GM19395 (cell line): ENCODE results near the gene SCAANT1.

Experiments
- ATAC-seq: cut with Tn5 transposase; IDR thresholded peaks from one replicate; pipeline ENCODE4 v1.9.1; 2021; ENCODE audit warnings: mild to moderate bottlenecking, moderate library complexity; ENCODE audit not compliant: unreplicated experiment

Gene SCAANT1

DNA sequence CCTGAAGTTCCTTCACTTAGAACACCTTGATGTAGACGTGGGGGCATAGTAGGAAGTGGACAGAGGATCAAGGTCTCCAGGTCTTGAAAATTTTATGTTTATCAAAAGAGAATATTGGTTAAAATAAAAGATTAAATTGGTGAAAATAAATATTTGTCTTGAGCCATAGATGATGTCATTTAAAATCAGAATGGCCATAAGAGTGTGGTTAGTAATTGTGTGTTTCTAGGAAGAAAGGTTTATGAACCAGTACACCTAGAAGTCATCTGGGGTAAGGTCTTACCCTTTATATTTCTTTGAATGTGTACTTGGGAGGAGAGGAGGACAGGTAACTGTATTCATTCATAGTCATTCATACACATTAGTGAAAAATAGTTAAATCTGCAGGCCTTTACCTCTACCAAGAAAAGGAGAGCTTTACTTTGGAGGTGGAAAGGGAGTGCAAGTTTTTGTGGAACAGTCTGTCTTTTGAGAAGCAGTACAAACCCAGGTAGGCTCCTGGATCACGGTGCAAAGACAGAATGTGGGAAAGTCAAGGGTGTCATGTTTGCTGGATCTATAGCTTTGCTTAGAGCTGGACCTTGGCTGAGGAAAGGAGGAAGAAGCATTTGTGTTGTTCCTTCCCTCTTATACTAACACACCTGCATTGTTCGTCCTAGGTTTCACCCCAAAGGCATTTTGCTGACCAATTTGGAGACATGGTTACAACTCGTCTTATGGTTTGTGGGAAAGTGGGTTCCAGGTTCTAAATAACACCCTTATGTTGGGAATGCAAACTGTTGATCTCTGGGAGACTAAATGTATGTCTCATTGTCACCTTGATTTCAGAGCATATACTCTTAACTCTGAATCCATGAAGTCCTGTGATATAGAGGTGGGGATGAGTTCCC lies 6.2 kb downstream of the SCAANT1 start:
- ATAC-seq, result no peak

DNA sequence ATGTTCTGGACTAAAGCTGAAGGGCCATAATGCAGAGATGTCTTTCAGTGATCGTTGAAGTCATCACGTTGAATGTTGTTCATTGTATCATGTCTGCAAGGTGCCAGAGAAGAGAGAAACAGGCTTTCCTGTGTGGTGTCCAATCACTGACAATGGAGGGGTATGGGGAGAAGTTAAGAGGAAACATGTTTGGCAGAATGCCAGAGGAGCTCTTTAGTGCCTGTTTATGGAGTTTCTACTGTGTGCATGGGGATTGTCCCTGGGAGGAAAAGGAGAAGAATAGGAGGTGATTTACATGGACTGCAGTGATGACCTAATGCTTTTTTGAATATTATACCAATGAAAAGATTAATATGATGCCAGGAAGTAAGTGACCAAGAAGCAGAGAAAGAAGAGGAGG lies 11.7 kb downstream of the SCAANT1 start:
- no peak for ATAC-seq

- ATAC-seq, result no peak
These were observed 12.2 kb downstream of the SCAANT1 start for GRCh38 chr3:63900010-63900409.

DNA sequence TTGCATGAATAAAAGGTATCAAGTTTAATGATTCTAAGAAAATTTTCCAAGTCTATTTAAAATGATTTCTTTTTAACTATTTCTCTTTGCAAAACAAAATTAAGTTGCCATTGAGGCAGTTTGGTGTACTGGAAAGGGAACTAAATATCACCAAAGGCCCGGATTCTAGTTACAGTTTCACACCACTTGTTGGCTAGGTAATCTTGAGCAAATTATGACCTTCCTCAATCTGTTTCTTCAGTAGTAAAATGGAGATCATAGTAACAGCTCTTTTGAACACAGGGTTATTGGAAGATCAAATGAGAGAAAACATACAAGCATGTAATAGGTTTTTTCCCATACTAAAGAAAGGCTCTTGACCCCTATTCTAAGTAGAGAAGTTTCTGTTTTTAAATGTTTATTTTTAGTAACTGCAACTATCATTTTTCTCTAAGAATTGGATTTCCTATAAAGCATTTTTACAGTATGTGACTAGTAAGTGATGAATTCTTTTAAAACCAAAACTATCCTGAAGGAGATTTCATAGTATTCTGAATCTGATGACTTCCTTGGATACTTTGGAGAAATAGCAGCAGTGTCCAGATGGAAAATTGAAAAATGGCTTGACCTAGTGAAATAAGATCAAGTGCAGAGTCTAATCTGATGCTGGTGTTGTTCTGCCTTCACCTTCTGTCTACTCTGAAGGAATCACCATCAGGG lies 15.7 kb downstream of the SCAANT1 start:
- ATAC-seq, result peak; percentile 82

DNA sequence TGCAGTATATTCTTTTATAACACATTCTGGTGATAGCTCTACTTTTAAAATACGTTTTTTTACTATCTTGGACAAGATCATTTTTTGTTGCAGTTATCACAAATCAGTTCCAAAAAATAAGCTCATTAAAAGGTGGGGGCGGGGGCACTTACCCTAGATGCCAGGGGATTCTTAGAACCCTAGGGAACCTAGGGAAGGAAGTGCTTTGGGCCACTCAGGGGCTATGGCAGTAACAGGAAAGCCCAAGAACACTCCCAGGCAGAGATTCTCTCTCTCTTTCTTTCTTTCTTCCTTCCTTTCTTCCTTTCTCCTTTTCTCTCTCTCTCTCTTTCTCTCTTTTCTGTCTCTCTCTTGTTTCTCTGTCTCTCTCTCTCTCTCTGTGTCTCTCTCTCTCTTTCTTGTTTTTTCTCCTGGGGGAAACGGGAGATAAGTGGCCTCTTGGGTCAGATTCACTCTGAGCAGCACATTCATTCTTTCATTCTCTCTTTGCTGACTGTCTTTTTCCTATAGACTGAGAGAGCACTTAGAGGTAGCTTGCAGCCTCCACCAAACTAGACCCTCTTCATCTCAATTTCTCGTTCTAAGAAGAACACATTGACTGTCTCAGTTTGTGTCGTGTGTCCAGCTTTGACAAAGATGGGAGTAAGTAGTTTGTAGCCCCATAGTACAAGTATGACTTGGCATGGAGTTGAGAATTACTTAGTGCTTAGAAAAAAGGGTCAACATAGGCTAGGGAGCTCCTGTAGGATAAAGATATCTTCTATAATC lies 16.6 kb downstream of the SCAANT1 start:
- ATAC-seq, result peak; percentile 23

DNA sequence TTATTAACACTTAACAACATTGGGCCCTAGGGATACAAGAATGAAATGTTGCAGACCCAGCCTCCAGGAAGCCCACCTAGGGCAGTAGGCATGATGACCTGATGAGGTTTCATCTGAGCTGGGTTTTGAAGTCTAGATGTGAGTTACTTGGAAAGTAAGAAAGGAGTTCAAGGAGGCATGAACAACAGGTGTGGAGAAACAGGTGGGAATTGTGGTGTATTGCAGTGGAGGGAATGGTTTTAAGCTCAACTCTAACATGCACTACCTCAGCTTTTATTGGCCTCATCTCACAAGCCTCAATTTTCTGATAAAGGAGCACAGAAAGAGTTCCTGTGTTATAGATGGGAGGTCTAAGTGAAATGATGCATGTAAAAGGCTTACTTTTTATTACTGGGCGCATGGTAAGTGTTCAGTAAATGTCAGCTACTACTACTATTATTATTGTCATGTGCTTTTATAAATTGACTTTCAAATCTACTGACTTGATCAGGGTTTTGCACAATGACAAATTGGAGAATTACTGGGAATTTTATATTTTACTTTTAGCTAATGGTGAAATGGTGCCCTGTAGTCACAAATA lies 19.3 kb downstream of the SCAANT1 start:
- no peak for ATAC-seq

GRCh38 chr3:63891518-63891917 lies 20.7 kb downstream of the SCAANT1 start:
- ATAC-seq, result no peak

DNA sequence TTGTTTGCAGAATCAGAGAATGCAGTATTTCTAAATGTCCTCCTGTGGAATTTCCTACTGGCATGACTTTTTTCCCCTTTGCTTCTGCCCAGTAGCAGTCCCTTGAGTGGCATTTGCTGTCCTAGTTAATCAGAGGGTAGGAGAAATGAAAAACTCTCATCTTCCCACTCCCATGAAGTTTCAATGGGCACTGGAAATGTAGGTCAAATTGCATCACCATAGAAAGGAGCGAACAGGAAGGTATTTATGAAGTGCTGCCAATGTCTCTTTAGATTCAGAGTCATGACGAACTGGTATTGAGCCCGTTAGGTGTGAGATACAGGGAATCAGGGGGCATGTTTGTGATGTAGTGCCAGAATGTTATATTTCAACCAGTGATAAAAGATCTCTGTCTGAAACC lies 25.3 kb downstream of the SCAANT1 start:
- ATAC-seq, result no peak

GRCh38 chr3:63880653-63881052 lies 31.5 kb downstream of the SCAANT1 start:
- no peak for ATAC-seq

- ATAC-seq, result no peak
These were observed 33.7 kb downstream of the SCAANT1 start for GRCh38 chr3:63878394-63879060.

GRCh38 chr3:63877737-63878393 lies 34.3 kb downstream of the SCAANT1 start:
- ATAC-seq, result no peak

GRCh38 chr3:63876260-63876659 lies 35.9 kb downstream of the SCAANT1 start:
- no peak for ATAC-seq

- ATAC-seq, result no peak
These were observed 36.7 kb downstream of the SCAANT1 start for GRCh38 chr3:63875510-63875909.

DNA sequence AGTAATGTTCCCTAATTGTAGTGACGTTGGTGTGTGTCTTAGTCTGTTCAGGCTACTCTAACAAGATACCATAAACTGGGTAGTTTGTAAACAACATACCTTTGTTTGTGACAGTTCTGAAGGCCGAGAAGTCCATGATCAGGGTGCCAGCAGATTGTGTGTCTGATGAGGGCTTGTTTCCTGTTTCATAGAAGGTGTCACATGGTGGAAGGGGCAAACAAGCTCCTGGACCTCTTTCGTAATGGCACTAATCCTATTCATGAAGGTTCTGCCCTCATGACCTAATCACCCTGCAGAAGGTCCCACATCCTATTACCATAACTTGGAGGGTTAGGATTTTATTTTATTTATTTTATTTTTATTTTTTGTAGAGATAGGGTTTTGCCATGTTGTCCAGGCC lies 37.4 kb downstream of the SCAANT1 start:
- no peak for ATAC-seq

GRCh38 chr3:63872135-63872924 lies 39.9 kb downstream of the SCAANT1 start:
- ATAC-seq, result no peak

GRCh38 chr3:63870615-63871005 lies 41.6 kb downstream of the SCAANT1 start:
- ATAC-seq, result no peak

GRCh38 chr3:63869940-63870614 lies 42.1 kb downstream of the SCAANT1 start:
- no peak for ATAC-seq

DNA sequence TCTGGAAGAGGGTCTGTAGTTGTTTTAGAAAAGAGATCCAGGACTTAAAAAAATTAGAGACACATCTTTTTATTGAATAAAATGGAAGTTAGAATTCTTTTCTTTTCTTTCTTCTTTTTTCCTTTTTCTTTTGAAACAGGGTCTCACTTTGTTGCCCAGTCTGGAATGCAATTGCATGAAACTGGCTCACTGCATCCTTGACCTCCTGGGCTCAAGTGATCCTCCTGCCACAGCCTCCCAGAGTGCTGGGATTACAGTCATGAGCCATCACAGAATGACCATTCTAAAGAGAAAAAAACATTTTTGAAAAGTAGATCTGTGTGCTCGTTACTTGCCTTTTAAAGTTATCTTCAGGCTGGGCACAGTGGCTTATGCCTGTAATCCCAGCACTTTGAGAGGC lies 45.0 kb downstream of the SCAANT1 start:
- ATAC-seq, result no peak

GRCh38 chr3:63864965-63865327 lies 47.2 kb downstream of the SCAANT1 start:
- ATAC-seq, result no peak
